Measurements from ENCODE around the gene ZNF148.

- TF ChIP-seq POLR2A (IDR thresholded peaks at IDR 0.05) (no peak), POLR2AphosphoS5 (IDR thresholded peaks at IDR 0.05) (no peak)
- TF ChIP-seq, protein P1, sequence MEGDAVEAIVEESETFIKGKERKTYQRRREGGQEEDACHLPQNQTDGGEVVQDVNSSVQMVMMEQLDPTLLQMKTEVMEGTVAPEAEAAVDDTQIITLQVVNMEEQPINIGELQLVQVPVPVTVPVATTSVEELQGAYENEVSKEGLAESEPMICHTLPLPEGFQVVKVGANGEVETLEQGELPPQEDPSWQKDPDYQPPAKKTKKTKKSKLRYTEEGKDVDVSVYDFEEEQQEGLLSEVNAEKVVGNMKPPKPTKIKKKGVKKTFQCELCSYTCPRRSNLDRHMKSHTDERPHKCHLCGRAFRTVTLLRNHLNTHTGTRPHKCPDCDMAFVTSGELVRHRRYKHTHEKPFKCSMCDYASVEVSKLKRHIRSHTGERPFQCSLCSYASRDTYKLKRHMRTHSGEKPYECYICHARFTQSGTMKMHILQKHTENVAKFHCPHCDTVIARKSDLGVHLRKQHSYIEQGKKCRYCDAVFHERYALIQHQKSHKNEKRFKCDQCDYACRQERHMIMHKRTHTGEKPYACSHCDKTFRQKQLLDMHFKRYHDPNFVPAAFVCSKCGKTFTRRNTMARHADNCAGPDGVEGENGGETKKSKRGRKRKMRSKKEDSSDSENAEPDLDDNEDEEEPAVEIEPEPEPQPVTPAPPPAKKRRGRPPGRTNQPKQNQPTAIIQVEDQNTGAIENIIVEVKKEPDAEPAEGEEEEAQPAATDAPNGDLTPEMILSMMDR (IDR thresholded peaks at IDR 0.05): no peak
Measured at GRCh38 chr3:125212509-125213363, 162.4 kb downstream of the ZNF148 start, which contains the start of gene SLC12A8.

Measured in stomach (tissue), 4 donors.